MV-4-11 (cell line): ENCODE results near the gene THYN1.

Experiments used
- DNase-seq: peaks from one replicate; lab custom pipeline; 2025; lab: John Stamatoyannopoulos, UW

THYN1 gene

DNA sequence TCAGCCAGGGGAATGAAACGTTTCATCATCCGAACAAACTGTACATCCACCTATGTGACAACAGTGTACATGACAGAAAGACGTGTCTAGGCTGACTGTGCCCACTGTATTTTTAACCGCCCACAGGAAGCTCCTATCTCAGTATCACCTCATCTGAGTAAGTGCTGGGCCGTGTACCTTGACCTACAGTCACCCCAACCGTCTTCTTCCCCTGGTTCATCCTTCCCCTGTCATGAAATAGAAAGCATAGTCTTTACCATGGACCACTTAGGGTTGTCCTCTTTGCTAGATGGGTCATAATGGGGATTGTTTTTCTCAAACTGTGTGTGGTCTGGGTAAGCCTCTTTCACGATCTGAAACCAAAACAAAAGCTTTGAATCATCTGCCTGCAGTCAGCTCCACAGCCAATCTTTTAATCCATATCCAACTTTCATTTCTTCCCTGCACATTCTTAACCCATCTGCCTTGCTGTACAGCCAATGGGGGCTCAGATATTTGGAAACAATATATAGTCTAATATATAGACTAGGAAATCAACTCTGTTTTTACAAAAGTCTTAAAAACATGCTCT, 4.2 kb downstream of the THYN1 start:
- peak; percentile 69 for DNase-seq

DNA sequence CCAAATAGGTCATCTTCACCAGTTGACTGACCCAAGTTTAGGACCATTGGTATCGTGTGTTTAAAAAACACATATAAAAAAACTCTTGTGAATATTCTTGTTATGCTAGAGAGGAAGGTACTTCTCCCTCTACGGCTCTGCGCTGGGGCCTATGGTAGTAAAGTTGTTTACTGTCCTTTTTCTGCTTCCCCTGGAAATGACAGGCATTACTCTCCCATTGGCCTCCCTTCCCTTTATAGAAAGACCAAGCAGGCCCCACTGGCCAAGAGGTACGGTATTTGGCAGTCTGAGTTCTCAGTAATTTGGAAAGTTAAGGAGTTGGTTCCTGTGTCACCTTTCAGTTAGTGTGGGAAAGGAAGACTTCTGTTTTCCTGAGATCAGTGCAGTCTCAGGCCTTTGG, 6.5 kb downstream of the THYN1 start:
- DNase-seq = no peak

DNA sequence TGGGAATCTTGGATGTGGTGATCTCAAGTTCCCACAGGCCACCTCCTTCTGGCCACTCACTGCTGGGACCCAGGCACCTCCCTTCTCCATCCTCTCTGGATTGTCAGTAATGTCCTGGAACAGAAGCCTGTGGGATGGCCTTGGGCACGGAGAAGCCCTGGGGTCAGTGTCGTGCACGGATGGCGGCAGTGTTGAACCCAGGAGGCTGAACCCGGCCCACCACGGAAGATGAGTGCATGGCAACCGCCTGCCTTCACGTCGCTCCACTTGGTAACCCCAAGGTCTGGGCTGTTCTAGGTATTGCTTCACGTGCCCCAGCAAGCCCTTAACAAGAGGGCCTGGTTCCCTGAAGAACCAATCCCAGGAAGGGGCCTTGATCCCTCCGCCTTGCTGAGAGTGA, 7.1 kb downstream of the THYN1 start:
- no peak for DNase-seq

DNA sequence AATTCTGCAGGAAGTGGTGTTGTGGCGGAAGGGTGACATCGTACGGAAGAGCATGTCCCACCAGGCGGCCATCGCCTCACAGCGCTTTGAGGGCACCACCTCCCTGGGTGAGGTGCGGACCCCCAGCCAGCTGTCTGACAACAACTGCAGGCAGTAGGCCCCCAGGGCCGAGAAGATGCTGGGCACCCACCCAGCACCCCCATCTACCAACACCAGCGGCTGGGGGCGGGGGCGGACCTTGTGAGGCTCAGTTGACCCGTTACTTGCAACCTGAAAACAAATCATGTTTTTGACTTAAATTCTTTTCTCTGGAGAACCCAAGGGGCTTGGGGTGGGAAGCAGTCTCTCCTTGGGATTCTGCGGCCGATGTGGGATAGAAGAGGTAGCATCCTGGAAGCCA, 7.7 kb downstream of the THYN1 start:
- no peak for DNase-seq

DNA sequence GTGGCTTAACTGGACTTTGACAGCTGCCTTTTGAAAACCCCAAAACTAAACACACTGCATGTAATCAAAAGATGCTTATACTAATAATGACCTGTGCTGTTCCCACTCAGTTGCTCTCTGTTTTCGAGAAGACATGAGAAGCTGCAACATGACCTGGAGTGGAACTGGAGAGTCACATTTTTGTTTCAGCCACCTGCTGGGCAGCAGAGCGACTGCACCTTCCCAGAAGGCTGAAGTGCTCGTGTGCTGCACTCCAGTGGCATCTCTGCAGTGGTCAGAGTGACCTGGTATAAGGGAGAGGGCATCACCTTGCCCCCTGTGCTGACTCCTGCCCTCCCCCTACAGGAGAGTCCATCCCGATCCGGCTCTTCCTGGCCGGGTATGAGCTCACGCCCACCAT, 8.6 kb downstream of the THYN1 start:
- DNase-seq = peak; percentile 2

DNA sequence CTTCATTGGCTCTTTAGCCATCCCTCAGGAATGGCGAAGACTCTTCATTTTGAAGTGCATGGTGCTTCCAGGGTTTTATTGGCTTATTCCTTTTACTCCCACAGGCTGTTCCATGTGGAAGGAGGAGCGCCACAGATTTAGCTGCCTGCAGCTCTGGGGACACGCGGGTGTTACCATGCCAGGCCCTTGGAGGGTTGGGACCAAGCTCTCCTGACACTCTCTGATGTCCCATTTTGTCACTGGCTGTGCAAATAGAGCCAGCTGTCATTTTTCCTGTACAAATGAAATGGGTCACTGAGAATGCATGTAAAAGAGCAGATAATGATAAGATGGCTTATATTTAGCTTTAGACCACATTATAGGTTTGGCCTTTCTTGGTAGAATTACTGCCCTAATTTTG, 9.2 kb downstream of the THYN1 start:
- no peak for DNase-seq

DNA sequence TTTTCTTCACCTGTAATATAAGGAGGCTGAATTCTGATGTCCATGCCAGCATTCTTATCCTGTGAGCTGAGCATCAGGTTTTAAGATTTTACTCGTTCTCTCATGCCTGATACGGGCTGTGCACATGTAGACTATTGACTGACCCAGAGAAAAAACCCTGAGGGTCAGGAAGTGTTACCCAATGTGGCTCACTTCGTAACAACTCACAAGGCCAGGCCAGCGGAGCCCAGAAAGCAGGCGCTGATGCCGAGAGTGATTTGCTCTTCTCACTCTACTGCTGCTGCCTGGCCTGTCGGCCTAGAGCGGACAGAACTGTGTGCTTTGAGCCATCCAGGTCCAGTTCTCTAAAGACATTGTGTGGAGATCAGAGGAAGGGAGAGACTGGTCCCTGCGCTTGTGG, 10.8 kb downstream of the THYN1 start:
- DNase-seq = peak; percentile 36

DNA sequence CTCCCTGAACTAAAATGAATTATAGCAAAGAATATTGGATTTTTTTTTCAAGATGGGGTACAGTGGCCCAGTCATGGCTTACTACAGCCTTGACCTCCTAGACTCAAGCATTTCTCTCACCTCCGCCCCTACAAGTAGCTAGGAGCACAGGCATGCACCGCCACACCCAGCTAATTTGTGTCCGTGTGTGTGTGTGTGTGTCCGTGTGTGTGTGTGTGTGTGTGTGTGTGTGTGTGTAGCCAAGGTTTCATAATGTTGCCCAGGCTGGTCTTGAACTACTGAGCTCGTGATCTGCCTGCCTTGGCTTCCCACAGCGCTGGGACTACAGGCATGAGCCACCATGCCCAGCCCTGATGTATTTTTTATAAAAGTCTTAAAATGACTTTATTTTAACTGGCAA, 12.6 kb downstream of the THYN1 start:
- no peak for DNase-seq

DNA sequence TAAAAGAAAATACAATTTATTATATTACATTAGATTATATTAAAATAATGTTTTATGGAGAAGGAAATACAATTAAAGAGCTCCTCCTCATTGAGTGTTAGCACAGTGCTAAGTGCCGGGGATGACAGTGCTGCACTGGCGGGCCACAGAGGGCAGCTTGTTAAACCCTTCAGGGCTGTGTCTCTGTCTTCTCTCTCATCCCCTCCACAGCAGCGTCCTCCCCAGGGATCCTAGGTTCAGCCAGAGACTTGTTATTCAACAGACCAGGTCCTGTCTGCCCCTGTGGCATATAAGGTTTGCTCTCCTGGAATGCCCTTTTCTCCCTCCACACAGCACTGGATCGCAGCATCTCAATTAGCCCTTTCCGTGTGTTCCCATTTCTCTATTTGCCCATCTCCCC, 14.2 kb downstream of the THYN1 start:
- no peak for DNase-seq

DNA sequence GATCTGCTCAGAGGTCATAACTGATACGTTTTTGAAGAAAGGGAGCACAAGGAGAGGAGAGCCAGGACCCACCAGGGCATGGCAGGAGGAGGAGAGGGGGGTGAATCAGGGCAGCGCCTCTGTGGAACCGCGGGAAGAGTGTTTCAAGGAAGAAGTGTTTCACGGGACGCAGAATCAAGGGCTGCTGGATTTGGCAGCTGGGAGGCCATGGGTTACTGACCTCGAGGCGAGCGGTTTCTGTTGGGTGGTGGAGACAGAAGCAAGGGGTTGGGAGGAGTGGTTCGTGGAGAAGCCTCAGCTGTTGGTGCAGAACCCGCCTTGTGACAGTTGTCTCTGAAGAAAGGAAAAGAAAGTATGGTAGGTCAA, 15.6 kb downstream of the THYN1 start:
- no peak for DNase-seq

DNA sequence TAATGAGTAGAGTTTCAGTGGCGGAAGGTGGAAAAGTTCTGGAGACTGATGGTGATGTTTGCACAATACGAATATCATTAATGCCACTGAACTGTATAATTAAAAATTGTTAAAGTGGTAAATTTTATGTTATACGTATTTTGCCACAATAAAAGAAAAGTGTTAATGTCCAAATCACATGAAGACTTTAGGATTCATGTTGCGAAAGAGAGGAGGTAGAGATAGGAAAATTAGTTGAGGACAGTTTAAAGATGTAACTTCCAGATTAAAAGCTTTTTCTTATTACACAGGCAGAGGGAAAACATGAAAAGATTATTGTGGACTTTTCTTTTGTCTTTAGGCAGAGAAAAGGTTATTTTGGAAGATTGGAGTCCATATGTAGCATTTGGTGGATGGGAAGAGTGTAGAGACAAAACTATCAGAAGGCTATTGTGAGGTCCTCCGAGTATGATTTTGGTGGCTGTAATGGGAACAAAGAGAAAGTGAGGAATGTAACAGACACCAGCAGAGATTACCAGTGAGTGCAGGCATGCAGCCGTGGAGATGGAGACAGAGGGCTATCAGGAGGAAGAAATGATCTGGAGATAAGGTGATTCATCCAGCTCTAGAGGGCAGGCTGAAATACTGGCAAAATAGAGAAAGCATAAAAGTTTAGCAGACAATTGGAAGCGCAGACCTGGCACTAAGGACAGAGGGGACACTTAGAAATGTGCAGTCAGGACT, 16.2 kb downstream of the THYN1 start:
- no peak for DNase-seq

DNA sequence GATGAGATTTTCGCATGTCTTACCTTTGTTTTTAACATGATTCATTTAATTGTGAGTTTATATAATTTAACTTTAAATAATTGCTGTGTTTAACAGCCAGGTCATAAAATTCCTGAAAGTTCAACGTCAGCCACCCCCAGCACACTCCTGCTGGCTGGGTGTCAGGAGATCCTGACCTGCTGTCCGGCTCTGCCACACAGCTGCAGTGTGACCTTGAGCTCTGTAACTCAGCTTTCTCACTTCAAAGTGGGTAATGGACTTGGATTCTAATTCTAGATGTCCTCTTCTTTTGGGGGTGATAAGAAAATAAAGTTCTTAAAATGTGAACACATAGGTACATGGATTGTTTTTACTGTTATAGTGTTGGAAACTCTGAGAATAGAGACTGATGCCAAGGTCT, 17.8 kb downstream of the THYN1 start:
- no peak for DNase-seq

DNA sequence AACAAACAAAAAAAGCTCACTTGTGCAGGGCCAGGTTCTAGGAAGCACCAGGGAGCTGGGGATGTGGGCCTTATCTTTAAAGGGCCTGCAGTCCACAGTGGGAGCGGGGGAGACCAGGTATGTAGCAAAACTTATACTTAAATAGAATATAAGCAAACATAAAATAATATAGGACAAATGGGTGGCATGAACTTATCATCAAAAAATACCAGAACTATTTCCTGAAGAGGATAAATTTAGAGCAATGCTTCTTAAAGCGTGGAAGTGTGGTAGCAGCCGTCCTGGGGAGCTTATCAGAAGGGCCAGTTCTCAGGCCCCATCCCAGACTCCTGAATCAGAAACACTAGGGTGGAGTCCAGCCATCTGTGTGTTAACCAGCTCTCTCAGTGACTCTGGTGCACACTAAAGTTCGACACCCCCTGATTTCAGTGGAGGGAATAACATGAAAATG, 19.4 kb downstream of the THYN1 start:
- no peak for DNase-seq

DNA sequence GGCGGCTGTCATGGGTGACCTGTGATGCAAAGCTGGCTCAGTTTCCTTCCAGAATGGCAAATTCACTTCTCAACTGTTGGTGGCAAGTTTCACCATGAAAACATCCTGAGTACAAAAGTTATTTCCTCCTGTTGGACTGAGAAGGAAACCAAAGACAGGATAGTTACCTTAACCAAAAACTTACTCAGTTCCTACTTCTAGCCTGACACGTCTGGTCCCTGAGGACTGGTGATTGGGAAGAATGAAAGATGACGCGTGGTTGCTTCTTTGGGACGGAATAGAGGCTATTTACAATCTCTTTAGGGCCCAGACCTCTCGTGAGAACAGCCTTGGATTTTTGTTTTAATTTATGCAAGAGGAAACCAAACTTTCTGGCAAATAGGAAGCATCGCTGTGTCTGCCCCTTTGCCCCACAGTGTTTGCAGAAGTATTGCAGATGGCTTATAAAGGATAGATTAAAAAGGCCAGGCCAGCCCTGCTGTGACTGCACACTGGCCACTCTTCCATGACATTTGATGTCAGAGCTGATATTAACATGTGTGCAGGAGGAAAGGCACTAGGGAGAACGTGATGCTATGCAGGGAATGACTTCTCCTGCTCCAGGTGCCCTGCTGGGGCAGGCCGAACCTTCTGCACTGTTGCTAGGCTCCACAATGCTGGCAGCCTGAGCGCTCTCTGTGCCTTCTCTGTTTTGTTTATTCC, 21.0 kb downstream of the THYN1 start:
- DNase-seq = peak; percentile 51

DNA sequence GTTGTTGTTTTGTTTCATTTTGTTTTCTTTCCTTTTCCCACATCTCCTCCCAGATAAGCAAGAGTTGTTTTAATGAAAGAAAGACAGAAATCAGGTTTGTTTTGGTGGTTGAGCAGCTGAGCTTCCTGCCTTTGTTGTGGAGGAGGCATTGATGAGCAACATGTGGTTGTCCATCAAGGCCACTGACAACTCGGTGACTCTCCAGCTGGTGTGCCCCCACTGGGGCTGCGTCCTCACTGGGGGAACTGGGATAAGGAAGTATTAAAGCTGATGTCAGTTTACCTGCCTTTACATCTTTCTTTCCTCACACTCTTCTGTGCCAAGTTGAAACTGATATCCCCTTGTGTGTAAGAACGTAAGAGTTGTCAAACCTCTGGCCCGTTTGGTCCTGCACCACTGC, 22.8 kb downstream of the THYN1 start:
- DNase-seq = no peak

DNA sequence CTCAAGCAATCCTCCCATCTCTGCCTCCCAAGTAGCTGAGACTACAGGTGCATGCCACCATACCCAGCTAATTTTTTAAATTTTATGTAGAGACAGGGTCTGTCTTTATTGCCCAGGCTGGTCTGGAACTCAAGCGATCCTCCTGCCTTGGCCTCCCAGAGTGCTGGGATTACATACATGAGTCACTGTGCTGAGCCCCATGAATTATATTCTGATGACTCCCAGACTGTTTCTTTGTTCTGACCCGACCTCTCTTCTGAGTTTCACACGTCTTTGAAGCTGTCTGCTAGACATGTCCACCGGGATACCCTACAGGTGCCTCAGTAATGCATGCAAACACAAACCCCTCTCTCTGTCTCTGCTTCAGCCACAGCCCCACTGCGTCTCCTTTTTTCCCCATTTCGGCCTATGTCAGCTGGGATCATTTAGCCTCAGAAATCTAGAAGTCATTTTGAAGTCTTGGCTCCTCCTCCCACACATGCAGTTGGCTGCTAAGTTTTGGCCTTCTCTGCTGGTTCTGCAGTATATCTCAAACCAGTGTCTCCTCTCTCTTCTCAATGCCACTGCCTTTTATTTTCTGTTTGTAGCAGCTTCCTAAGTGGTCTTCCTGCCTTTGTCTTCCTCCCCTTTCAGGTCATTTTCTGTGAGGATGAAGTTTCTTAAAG, 23.9 kb downstream of the THYN1 start:
- no peak for DNase-seq

DNA sequence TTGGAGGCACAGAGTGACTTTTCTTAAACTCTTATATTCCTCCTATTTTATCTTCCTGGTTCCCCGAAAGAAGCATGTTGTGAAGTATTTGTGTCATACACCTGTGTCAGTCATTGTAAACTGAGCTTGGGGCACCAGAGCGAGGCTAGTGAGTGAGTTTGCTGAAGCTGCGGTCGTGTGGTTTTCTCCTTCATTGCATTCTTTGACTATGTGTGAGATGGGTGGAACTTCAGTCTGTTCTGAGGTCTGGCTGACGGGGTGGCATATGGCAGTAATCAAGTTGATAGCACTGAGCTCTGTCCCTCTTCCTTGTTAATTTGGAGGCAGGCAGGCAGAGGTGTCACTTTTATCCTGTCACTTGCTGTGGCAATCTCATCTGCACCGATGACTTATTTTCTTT, 24.5 kb downstream of the THYN1 start:
- no peak for DNase-seq

DNA sequence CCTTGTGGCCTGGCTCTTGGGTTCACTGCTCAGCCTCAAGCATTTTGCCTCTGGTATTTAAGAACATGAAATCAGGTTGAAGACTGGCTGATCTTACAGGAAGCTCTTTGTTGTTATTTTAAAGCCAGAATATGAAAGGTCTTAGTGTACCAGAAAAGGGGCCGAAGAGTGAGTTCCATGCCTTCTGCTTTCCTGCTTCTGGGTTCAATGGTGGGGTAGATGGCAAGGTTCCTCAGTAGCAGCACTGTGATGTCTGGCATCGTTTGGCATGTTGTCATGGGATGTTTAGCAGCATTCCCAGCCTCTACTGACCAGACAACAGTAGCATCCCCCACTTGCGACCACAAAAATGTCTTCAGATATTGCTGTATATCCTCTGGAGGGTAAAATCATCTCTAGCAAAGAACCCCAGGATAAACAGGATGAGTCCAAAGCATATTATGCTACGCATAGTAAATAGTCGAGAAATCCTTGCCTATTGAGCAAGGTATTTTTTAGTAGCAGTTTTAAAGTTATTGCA, 26.3 kb downstream of the THYN1 start:
- no peak for DNase-seq

DNA sequence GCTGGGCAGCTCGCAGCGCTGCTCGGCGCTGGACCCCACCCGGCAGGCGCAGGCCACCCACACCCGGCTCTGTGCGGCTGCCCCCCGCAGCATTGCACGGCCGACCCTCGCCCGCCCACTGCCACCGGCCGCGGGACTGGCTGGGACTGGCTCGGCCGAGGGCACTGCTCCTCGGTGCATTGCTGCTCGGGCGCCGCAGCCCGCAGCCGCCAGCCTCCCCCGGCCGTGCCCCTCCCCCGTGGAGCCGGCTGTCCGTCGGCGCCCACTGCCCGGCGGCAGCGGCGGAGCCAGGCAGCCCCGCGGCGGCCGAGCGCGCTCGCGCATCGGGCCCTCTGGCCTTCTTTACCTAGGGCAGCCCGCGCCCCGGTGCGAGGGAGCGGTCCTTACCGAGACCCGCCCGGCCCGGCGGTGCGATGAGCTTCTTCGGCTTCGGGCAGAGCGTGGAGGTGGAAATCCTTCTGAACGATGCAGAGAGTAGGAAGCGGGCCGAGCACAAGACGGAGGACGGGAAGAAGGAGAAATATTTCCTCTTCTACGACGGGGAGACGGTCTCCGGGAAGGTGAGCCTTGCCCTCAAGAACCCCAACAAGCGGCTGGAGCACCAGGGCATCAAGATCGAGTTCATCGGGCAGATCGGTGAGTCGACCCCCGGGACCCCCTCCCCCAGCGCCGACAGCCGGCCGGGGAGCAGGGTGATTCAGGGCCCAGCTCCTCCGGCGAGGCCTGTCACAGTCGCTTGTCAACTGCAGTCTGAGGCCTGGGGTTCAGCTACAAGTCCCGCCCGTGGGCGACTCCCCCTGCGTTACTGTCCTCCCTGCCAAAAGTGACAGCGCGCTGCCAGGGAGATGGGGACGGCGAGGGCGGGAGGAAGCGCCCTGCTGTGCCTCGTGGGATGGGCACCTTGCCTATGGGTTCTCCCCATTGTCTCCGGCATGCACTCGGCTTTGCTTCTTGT, 28.2 kb downstream of the THYN1 start:
- DNase-seq = peak; percentile 39

DNA sequence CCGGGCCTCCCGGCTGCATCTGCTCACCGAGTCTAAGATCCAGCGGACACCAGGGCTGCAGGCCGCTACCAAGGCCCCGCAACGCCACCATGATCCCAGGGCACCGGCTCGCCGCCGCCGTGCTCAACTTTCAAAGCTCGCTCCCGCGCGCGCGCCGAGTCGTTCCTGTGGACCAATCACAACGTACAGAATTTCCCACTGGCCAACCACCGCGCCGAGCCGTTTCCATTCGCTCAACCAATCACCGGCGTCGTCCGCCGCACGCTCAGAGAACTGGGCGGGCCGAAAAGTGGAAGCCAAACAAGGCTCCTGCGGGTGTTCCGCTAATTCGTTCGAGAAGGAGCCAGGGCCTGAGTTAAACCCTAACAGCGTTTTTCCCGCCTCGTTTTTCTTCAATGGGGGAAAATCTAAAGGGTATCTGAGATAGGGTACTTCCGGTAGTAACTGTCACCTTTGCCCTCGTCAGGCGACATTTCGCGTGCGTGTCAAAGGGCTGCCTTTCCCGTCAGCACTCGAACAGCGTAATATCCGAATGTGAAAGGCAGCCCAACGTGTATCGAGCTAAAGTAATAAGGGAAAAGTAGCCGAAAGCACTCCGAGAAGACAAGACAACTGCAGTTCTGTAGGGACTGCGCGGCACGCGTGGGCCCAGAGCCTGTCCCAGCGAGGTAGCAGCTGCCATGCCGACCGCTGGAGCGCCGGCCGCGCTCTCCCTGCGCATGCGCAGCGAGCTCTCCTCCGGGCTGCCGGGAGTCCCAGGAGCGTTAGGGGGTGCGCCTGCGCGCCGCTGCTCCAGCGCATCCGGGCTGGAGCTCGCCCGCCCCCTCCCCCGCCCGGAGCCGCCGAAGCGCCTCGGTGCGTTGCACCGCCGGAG, 29.1 kb downstream of the THYN1 start, which contains the start of the genes NCAPD3 and VPS26B:
Gene NCAPD3, minus strand, starts transcription at position 132 of the 874 bp plus-strand sequence. Its CDS starts 41 bp downstream, at position 91.
Gene VPS26B, plus strand, starts transcription at position 836 of the 874 bp plus-strand sequence. CDS start 452 bp downstream, outside the sequence.
- peak; percentile 96 for DNase-seq
